HepG2 (cell line): Measurements from ENCODE around the gene NRSN2. TPM values are rescaled to one million over a fixed set of nuclear protein-coding genes. Genes with fewer than 3 reads are reported as not detected.

Source experiments
- CBX1 ChIP-seq: IDR thresholded peaks from one replicate; pipeline ENCODE4 v1.6.1; 2016; ENCODE audit warnings: antibody characterized with exemption, low read depth
- CC2D1A ChIP-seq: sonication (generic); formaldehyde crosslinking; IDR thresholded peaks from 2 replicates; pipeline ENCODE4 v1.8.1; 2023; ENCODE audit warnings: mild to moderate bottlenecking, missing genetic modification reagents
- DNMT1 ChIP-seq: sonication (generic); formaldehyde crosslinking; IDR thresholded peaks from 2 replicates; pipeline ENCODE4 v1.5.1; 2020; ENCODE audit warnings: mild to moderate bottlenecking, missing genetic modification reagents
- HNF4A ChIP-seq: sonication (generic); formaldehyde crosslinking; IDR thresholded peaks from 2 replicates; pipeline ENCODE4 v1.4.0; 2020; ENCODE audit warnings: missing genetic modification reagents
- KDM5B ChIP-seq: sonication (generic); formaldehyde crosslinking; IDR thresholded peaks from 2 replicates; pipeline ENCODE4 v1.4.0; 2020; ENCODE audit warnings: missing genetic modification reagents, mild to moderate bottlenecking, borderline replicate concordance
- NFIC ChIP-seq: IDR thresholded peaks from 2 replicates; pipeline ENCODE4 v1.6.1; 2012; ENCODE audit warnings: mild to moderate bottlenecking, low read length, inconsistent platforms
- PRDM10 ChIP-seq: sonication (generic); formaldehyde crosslinking; IDR thresholded peaks from 2 replicates; pipeline ENCODE4 v1.4.0; 2020; ENCODE audit warnings: low read depth, missing genetic modification reagents
- RAD21 ChIP-seq: fragments of 450-650 bp; formaldehyde crosslinking; IDR thresholded peaks from 2 replicates; pipeline ENCODE4 v1.5.0; 2020; ENCODE audit warnings: mild to moderate bottlenecking
- RBFOX2 ChIP-seq: fragments of 200-400 bp; formaldehyde crosslinking; IDR thresholded peaks from 2 replicates; pipeline ENCODE4 v1.6.1; 2017; ENCODE audit warnings: low read depth, mild to moderate bottlenecking, low read length
- ZNF503 ChIP-seq: sonication (generic); formaldehyde crosslinking; IDR thresholded peaks from 2 replicates; pipeline ENCODE4 v1.4.0; 2020; ENCODE audit warnings: missing genetic modification reagents
- ZNF614 ChIP-seq: IDR thresholded peaks from 2 replicates; pipeline ENCODE4 v1.6.1; 2018; ENCODE audit warnings: missing biosample characterization, missing genetic modification reagents, inconsistent platforms, borderline replicate concordance
- ZNF768 ChIP-seq: sonication (generic); formaldehyde crosslinking; IDR thresholded peaks from 2 replicates; pipeline ENCODE4 v1.4.0; 2020; ENCODE audit warnings: missing genetic modification reagents
- polyA plus RNA-seq, 8 experiments: library from polyadenylated mRNA; depleted of rRNA in 3 of 8; stranded (reverse) in 7 of 8; unstranded in 1 of 8; fragments of >200 nt; fragmentation: Illumina TruSeq in 4 of 8; extraction: Trizol in 4 of 8; gene quantifications; 2 replicates each; pipeline versions ENCODE4 v1.2.1 to v1.2.3, GENCODE V29; 2011 to 2016; ENCODE audit warnings: low read depth in 4 of 8, missing spikeins in 1 of 8, mixed read lengths in 1 of 8; ENCODE audit not compliant: insufficient read depth in 1 of 8
- total RNA-seq, 5 experiments: library from RNA; depleted of rRNA; stranded (reverse); fragments of >200 nt; fragmentation: Illumina TruSeq; extraction: Trizol; gene quantifications; 2 replicates each; pipeline ENCODE4 v1.2.3, GENCODE V29; 2016; ENCODE audit warnings: low read depth in 1 of 5
- TF ChIP-seq, protein P1 (sequence below), 2 experiments: fragments of 450-650 bp in 1 of 2; sonication (generic) in 1 of 2; formaldehyde crosslinking in 1 of 2; IDR thresholded peaks; 2 replicates each; pipeline versions ENCODE4 v1.6.1 to v1.8.0; 2016 to 2022; ENCODE audit warnings: antibody characterized with exemption in 1 of 2, mild to moderate bottlenecking in 1 of 2, missing genetic modification reagents in 1 of 2

The NRSN2 gene
- total and polyA plus RNA-seq, 2 of the 13 experiments (the other 11 are each of a cell fraction or from before 2014, with no cell fraction given) = 32.3 to 49.4 TPM

- TF ChIP-seq KDM5B (CRISPR knock-in tag) = peak; percentile 48
- 0 out of 2 replicates have a peak, but pooled peaks have one; percentile 53 for TF ChIP-seq ZNF503 (CRISPR knock-in tag)
- 0 out of 2 replicates have a peak, but pooled peaks have one; percentile 49 for TF ChIP-seq CC2D1A (CRISPR knock-in tag)
- TF ChIP-seq RAD21 (CRISPR knock-in tag) = peak; percentile 41
- 0 out of 2 replicates have a peak, but pooled peaks have one; percentile 25 for TF ChIP-seq PRDM10
- TF ChIP-seq NFIC = no peak
- TF ChIP-seq, protein P1, sequence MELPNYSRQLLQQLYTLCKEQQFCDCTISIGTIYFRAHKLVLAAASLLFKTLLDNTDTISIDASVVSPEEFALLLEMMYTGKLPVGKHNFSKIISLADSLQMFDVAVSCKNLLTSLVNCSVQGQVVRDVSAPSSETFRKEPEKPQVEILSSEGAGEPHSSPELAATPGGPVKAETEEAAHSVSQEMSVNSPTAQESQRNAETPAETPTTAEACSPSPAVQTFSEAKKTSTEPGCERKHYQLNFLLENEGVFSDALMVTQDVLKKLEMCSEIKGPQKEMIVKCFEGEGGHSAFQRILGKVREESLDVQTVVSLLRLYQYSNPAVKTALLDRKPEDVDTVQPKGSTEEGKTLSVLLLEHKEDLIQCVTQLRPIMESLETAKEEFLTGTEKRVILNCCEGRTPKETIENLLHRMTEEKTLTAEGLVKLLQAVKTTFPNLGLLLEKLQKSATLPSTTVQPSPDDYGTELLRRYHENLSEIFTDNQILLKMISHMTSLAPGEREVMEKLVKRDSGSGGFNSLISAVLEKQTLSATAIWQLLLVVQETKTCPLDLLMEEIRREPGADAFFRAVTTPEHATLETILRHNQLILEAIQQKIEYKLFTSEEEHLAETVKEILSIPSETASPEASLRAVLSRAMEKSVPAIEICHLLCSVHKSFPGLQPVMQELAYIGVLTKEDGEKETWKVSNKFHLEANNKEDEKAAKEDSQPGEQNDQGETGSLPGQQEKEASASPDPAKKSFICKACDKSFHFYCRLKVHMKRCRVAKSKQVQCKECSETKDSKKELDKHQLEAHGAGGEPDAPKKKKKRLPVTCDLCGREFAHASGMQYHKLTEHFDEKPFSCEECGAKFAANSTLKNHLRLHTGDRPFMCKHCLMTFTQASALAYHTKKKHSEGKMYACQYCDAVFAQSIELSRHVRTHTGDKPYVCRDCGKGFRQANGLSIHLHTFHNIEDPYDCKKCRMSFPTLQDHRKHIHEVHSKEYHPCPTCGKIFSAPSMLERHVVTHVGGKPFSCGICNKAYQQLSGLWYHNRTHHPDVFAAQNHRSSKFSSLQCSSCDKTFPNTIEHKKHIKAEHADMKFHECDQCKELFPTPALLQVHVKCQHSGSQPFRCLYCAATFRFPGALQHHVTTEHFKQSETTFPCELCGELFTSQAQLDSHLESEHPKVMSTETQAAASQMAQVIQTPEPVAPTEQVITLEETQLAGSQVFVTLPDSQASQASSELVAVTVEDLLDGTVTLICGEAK (IDR thresholded peaks at IDR 0.05) = no peak
- TF ChIP-seq, protein P1 (CRISPR knock-in tag; IDR thresholded peaks at IDR 0.05) = peak; percentile 18; the same call in 1 of the 2 replicates
- peak; percentile 61 for TF ChIP-seq CBX1
- peak; percentile 73 for TF ChIP-seq ZNF614 (CRISPR knock-in tag)
- TF ChIP-seq HNF4A (CRISPR knock-in tag) = peak; percentile 24; the same call in 1 of the 2 replicates
- TF ChIP-seq RBFOX2 = peak; percentile 70
- peak; percentile 45; the same call in 1 of the 2 replicates for TF ChIP-seq DNMT1
- peak; percentile 67; the same call in 1 of the 2 replicates for TF ChIP-seq ZNF768 (CRISPR knock-in tag)
These were observed at the start of gene NRSN2 (continued) for GRCh38 chr20:346640-347316.
